ENCODE data around the gene TNFRSF1A. TPM values are rescaled to one million over a fixed set of nuclear protein-coding genes. Genes with fewer than 3 reads are reported as not detected.
"Not testable (repeated sequence)": the region's sequence is repeated elsewhere in the genome, so short reads cannot be mapped to it uniquely, and the experiment has no call there.

TNFRSF1A gene
- polyA plus RNA-seq, 1 donor (not counting 4 experiments of a cell fraction or from before 2014, with no cell fraction given) = 101 TPM

- Histone ChIP-seq H3K79me2 (ENCODE audit: control insufficient read depth, insufficient read depth, low read length) (no peaks in the 10 kb centered on the region), H3K4me2 (ENCODE audit: control insufficient read depth, extremely low read depth, insufficient read depth, low read depth, low read length) (no peak overlapping the region), H3K4me3 (ENCODE audit: control insufficient read depth in 2 of 3, extremely low read depth in 1 of 3, insufficient read depth in 2 of 3, low read depth in 1 of 3, low read length in 3 of 3) (no peak overlapping the region), H3K4me1 (ENCODE audit: control insufficient read depth, extremely low read depth, insufficient read depth, low read length) (peaks cover 30% of the 10 kb centered on the region), H3K9me1 (ENCODE audit: control insufficient read depth, extremely low read depth, insufficient read depth, low read length) (no peaks in the 10 kb centered on the region), H3K27ac (ENCODE audit: control insufficient read depth, insufficient read depth, low read length) (no peak overlapping the region), H2AFZ (ENCODE audit: control insufficient read depth, low read length) (no peak overlapping the region), H3K27me3 (ENCODE audit: control insufficient read depth, extremely low read depth, insufficient read depth, low read length) (no peaks in the 10 kb centered on the region), H3K9ac (ENCODE audit: control insufficient read depth, extremely low read depth, insufficient read depth, low read length) (no peak overlapping the region), H3K9me3 (ENCODE audit: control insufficient read depth, low read depth, low read length) (no peaks in the 10 kb centered on the region), H3K36me3 (ENCODE audit: control insufficient read depth in 2 of 2, extremely low read depth in 1 of 2, insufficient read depth in 2 of 2, low read length in 2 of 2) (no peaks in the 10 kb centered on the region), H4K20me1 (ENCODE audit: control insufficient read depth, extremely low read depth, insufficient read depth, low read length) (no peaks in the 10 kb centered on the region)
- no peak for FAIRE-seq
- dilution Hi-C loops (cut with MboI; ENCODE audit: extremely low pct_ligation_motif_present, low sequenced_read_pairs) = no loop called here
- TF ChIP-seq EZH2 (IDR thresholded peaks at IDR 0.05; ENCODE audit: low read length) (no peak), CTCF (optimal IDR thresholded peaks at IDR 0.05 in 1 of 3, IDR thresholded peaks at IDR 0.05 in 1 of 3, conservative IDR thresholded peaks at IDR 0.05 in 1 of 3; ENCODE audit: extremely low read depth in 1 of 3, insufficient read depth in 2 of 3, low read length in 3 of 3) (no peak)
- DNase-seq (ENCODE audit: low read depth, low spot score) = no peak
Observed at GRCh38 chr12:6292606-6293005, 49.3 kb downstream of the TNFRSF1A start.

DNA sequence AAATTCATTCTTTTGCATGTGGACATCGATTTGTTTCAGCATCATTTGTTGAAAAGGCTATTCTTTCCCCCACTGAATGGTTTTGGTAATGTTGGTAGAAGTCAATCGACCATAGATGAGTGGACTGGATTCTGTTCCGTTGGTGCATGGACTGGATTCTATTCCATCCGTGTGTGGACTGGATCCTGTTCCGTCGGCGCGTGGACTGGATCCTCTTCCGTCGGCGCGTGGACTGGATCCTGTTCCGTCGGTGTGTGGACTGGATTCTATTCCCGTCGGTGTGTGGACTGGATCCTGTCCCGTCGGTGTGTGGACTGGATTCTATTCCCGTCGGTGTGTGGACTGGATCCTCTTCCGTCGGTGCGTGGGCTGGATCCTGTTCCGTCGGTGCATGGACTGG lies 52.0 kb downstream of the TNFRSF1A start:
- H3K9ac ChIP-seq (ENCODE audit: control insufficient read depth, extremely low read depth, insufficient read depth, low read length); DNase-seq (ENCODE audit: low read depth, low spot score); H3K4me3 ChIP-seq (ENCODE audit: control insufficient read depth in 2 of 3, extremely low read depth in 1 of 3, insufficient read depth in 2 of 3, low read depth in 1 of 3, low read length in 3 of 3); H2AFZ ChIP-seq (ENCODE audit: control insufficient read depth, low read length); FAIRE-seq; dilution Hi-C loops (cut with MboI; ENCODE audit: extremely low pct_ligation_motif_present, low sequenced_read_pairs); H3K27me3 ChIP-seq (ENCODE audit: control insufficient read depth, extremely low read depth, insufficient read depth, low read length); H3K79me2 ChIP-seq (ENCODE audit: control insufficient read depth, insufficient read depth, low read length); H4K20me1 ChIP-seq (ENCODE audit: control insufficient read depth, extremely low read depth, insufficient read depth, low read length); H3K9me1 ChIP-seq (ENCODE audit: control insufficient read depth, extremely low read depth, insufficient read depth, low read length); H3K27ac ChIP-seq (ENCODE audit: control insufficient read depth, insufficient read depth, low read length); H3K9me3 ChIP-seq (ENCODE audit: control insufficient read depth, low read depth, low read length); H3K4me2 ChIP-seq (ENCODE audit: control insufficient read depth, extremely low read depth, insufficient read depth, low read depth, low read length); H3K36me3 ChIP-seq (ENCODE audit: control insufficient read depth in 2 of 2, extremely low read depth in 1 of 2, insufficient read depth in 2 of 2, low read length in 2 of 2): not testable (repeated sequence)
- peaks cover 40% of the 10 kb centered on the region for H3K4me1 ChIP-seq (ENCODE audit: control insufficient read depth, extremely low read depth, insufficient read depth, low read length)

DNA sequence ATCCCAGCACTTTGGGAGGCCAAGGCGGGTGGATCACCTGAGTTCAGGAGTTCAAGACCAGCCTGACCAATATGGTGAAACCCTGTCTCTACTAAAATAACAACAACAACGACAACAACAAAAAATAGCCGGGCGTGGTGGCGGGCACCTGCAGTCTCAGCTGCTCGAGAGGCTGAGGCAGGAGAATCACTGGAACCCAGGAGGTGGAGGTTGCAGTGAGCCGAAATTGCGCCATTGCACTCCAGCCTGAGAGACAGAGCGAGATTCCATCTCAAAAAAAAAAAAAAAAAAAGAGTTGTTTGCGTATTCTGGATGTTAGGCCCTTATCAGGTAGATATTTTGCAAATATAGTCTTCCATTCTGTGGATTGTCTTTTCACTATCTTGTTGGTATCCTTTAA lies 52.8 kb downstream of the TNFRSF1A start:
- H3K9me3 ChIP-seq (ENCODE audit: control insufficient read depth, low read depth, low read length); H3K27ac ChIP-seq (ENCODE audit: control insufficient read depth, insufficient read depth, low read length); H3K79me2 ChIP-seq (ENCODE audit: control insufficient read depth, insufficient read depth, low read length); H2AFZ ChIP-seq (ENCODE audit: control insufficient read depth, low read length); dilution Hi-C loops (cut with MboI; ENCODE audit: extremely low pct_ligation_motif_present, low sequenced_read_pairs); H3K27me3 ChIP-seq (ENCODE audit: control insufficient read depth, extremely low read depth, insufficient read depth, low read length); FAIRE-seq; H3K4me3 ChIP-seq (ENCODE audit: control insufficient read depth in 2 of 3, extremely low read depth in 1 of 3, insufficient read depth in 2 of 3, low read depth in 1 of 3, low read length in 3 of 3); H3K36me3 ChIP-seq (ENCODE audit: control insufficient read depth in 2 of 2, extremely low read depth in 1 of 2, insufficient read depth in 2 of 2, low read length in 2 of 2); H3K4me2 ChIP-seq (ENCODE audit: control insufficient read depth, extremely low read depth, insufficient read depth, low read depth, low read length); H3K9me1 ChIP-seq (ENCODE audit: control insufficient read depth, extremely low read depth, insufficient read depth, low read length); H3K9ac ChIP-seq (ENCODE audit: control insufficient read depth, extremely low read depth, insufficient read depth, low read length); DNase-seq (ENCODE audit: low read depth, low spot score); H4K20me1 ChIP-seq (ENCODE audit: control insufficient read depth, extremely low read depth, insufficient read depth, low read length): not testable (repeated sequence)
- H3K4me1 ChIP-seq (ENCODE audit: control insufficient read depth, extremely low read depth, insufficient read depth, low read length) = peaks cover 34% of the 10 kb centered on the region

Data from keratinocyte (primary cell).